Midbrain (tissue), 1 donor: ENCODE data around the gene CLCN2.
A peak's percentile ranks its signal among the peaks of the same experiment; 100 is the strongest.
"Not testable (repeated sequence)": the region's sequence is repeated elsewhere in the genome, so short reads cannot be mapped to it uniquely, and the experiment has no call there.

Experiments
- DNase-seq: peaks from one replicate; lab custom pipeline; 2025; lab: John Stamatoyannopoulos, UW

CLCN2 gene

DNA sequence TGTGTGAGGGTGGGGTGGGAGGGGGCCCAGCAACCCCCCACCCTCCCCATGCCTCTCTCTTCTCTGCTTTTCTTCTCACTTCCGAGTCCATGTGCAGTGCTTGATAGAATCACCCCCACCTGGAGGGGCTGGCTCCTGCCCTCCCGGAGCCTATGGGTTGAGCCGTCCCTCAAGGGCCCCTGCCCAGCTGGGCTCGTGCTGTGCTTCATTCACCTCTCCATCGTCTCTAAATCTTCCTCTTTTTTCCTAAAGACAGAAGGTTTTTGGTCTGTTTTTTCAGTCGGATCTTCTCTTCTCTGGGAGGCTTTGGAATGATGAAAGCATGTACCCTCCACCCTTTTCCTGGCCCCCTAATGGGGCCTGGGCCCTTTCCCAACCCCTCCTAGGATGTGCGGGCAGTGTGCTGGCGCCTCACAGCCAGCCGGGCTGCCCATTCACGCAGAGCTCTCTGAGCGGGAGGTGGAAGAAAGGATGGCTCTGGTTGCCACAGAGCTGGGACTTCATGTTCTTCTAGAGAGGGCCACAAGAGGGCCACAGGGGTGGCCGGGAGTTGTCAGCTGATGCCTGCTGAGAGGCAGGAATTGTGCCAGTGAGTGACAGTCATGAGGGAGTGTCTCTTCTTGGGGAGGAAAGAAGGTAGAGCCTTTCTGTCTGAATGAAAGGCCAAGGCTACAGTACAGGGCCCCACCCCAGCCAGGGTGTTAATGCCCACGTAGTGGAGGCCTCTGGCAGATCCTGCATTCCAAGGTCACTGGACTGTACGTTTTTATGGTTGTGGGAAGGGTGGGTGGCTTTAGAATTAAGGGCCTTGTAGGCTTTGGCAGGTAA lies 15.9 kb downstream of the CLCN2 start:
- peak; percentile 92 for DNase-seq

DNA sequence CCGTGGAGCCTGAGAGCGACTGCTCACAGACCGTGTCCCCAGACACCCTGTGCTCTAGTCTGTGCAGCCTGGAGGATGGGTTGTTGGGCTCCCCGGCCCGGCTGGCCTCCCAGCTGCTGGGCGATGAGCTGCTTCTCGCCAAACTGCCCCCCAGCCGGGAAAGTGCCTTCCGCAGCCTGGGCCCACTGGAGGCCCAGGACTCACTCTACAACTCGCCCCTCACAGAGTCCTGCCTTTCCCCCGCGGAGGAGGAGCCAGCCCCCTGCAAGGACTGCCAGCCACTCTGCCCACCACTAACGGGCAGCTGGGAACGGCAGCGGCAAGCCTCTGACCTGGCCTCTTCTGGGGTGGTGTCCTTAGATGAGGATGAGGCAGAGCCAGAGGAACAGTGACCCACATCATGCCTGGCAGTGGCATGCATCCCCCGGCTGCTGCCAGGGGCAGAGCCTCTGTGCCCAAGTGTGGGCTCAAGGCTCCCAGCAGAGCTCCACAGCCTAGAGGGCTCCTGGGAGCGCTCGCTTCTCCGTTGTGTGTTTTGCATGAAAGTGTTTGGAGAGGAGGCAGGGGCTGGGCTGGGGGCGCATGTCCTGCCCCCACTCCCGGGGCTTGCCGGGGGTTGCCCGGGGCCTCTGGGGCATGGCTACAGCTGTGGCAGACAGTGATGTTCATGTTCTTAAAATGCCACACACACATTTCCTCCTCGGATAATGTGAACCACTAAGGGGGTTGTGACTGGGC lies 16.7 kb downstream of the CLCN2 start:
- peak; percentile 20 for DNase-seq

DNA sequence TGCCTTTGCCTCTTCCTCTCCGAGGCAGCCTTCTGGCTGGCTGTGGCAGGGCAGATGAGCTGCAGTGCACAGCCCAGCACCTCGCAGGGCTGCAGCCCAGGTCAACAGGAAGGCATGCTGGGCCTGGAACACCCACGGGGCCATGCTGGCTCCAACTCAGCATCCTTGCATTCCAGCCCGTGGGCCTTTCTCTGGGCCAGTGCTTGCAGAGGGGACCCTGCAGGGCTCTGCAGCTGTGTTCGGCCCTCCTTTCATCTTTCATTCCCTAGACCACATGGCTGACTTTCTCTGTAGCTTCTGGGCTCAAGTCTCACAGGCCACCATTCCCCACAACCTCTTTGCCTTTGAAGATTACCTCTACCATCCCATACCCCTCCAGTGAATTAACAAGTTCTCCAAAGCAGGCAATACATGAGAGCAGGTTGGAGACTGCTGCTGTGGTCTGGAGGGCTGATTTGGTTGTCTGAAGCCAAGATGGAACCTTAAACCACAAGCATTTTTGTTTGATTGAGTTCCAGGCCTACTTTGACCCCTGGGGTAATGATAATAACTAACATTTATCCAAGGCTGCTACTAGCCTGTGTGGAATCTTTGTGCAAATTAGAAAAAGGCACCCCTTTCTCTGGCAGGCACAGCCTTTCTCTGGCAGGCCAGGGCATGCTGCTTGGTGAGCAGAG lies 18.1 kb downstream of the CLCN2 start:
- DNase-seq, result no peak

- no peak for DNase-seq
Observed at GRCh38 chr3:184341925-184342324, 19.5 kb downstream of the CLCN2 start.

GRCh38 chr3:184339451-184340135 lies 21.8 kb downstream of the CLCN2 start:
- DNase-seq, result not testable (repeated sequence)

DNA sequence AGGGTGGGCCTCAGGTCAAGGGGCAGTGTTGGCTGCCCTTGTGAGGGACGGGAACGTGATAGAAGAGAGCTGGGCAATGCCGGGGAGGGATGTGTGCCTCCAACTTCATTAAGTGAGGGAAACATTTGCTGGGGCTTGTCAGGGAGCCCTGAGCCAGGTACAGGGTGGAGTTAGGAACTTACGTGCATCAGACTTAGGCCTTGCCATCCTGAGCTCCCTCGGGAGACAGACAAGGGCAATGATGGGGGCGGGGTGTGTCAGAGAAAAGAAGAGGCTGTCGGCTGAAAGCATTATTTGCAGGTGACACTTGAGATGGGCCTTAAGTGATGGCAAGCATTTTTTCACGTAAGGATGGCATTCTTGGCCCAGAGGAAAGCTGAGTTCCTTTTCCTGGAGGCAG lies 22.4 kb downstream of the CLCN2 start:
- DNase-seq, result no peak

DNA sequence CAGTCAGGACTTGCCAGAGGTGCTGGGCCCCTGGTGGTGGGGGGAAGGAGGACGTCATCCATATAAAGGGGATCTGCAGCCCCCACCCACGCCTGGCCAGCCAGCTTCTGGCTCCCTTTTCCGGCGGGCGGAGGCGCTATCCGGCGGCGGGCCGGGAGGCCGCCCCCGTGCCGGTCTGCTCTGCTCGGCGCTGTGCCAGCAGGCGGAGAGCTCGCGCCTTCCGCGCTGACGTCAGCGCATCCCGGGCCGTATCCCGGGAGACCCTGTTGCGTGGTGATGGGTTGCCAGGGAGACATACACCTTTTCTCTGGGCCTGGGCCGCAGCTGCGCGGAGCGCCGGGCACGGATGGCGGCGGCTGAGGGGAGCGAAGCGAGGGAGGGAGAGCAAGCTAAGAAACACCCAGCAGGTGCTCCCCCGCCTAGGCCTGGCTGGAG lies 22.9 kb downstream of the CLCN2 start:
- DNase-seq, result peak; percentile 78

DNA sequence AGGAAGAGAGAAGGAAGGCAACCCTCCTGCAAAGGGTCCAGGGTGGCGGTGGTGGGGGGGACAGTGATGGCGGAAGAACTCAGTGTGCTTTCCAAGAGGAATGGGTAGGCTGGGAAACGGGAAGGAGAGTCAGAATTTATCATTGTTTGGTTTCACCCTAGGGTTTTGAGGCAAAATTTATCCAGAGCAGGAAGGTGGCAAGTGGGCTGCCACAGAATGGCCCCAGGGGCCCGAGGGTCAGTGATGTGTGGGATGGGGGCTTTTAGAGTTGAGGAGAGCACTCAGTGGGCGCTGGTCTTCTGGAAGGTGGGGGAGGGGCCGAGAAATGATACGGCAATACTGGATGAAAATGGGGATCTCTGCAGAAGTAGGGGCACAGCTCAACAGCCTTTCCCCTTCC lies 23.4 kb downstream of the CLCN2 start:
- no peak for DNase-seq

- DNase-seq, result peak; percentile 74
Observed at GRCh38 chr3:184337399-184337714, 24.0 kb downstream of the CLCN2 start, which contains the start of gene FAM131A. FAM131A (plus strand) TSS chr3:184337600; CDS start chr3:184337631, 31 bp downstream.

- DNase-seq, result peak; percentile 68
Observed at GRCh38 chr3:184336547-184337398, 24.6 kb downstream of the CLCN2 start.

DNA sequence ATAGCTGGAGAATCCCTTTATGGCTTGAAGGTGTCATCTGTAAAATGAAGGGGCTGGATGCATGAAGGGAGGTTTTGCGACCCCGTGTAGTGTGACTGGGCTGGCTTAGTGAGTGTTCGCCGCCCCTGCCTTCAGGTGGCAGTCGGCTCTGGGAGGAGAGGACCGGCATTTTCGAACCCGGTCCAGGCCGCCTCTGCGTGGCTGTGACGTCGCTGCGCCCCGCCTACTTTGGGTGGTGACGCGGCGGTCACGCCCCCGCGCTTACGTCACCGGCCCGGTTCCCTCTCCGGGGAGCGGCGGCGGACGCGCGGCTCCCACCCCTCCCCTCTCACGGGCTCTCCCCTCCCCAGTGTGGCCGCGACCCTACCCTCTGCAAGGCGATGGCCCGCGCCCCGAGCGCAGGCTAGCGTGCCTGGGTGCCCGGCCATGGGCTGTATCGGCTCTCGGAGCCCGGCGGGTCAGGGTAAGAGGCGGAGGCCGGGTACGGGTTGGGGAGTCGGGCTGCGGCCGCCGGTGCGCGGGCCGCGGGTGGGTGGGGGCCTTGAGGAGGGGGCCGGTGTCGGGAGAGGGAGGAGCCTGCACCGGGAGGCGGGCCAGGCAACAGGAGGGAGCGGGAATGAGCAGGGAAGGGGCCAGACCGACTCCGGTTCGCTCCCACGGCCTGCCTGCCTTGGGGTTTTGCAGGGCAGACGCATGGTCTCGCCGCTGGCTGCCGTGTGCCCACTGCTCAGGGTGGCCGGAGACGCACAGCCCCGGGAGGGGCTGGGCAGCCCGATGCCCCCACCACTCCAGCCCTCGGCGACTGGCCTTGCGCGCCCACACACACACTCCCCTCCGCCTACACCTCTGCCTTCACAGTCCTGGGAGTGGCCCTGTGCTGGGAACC lies 25.5 kb downstream of the CLCN2 start:
- DNase-seq, result peak; percentile 91

- DNase-seq, result no peak
Observed at GRCh38 chr3:184335291-184335660, 26.1 kb downstream of the CLCN2 start.

GRCh38 chr3:184334470-184335158 lies 26.8 kb downstream of the CLCN2 start:
- no peak for DNase-seq

DNA sequence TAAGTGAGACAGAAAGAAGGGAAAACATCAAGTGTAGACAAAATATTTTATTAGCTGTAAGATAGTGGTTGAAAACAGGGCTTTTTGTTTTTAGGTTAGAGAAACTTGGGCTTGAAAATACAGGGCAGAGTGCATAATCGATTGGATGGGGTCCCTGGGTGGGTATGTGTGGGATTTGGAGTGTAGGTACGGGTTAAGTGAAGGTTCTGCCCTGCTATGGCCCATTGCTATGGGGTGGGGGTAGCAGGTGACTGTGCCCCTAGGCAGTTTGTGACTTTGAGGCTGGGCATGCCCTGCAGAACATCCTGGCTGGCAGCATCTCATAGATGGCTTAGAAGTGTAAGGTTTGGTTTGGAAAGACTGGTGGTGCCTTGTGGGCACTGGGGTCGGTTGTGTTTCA lies 27.7 kb downstream of the CLCN2 start:
- no peak for DNase-seq

- DNase-seq, result no peak
Observed at GRCh38 chr3:184333190-184333589, 28.2 kb downstream of the CLCN2 start.

GRCh38 chr3:184332370-184333090 lies 28.9 kb downstream of the CLCN2 start:
- no peak for DNase-seq

- DNase-seq, result no peak
Observed at GRCh38 chr3:184328516-184328915, 32.9 kb downstream of the CLCN2 start.

GRCh38 chr3:184327171-184327570 lies 34.2 kb downstream of the CLCN2 start:
- no peak for DNase-seq
